ENCODE data around the gene EPN3. TPM values are rescaled to one million over a fixed set of nuclear protein-coding genes. Genes with fewer than 3 reads are reported as not detected.

EPN3 gene
- total RNA-seq, 1 donor from 2014 or later: 0.07 TPM

GRCh38 chr17:50565402-50566350 lies 33.1 kb downstream of the EPN3 start:
- no peak for DNase-seq (ENCODE audit: low read depth, low spot score)

- DNase-seq (ENCODE audit: low read depth, low spot score): no peak
Measured at GRCh38 chr17:50566886-50567285, 34.4 kb downstream of the EPN3 start.

- DNase-seq (ENCODE audit: low read depth, low spot score): no peak
Measured at GRCh38 chr17:50568659-50569058, 36.1 kb downstream of the EPN3 start.

DNA sequence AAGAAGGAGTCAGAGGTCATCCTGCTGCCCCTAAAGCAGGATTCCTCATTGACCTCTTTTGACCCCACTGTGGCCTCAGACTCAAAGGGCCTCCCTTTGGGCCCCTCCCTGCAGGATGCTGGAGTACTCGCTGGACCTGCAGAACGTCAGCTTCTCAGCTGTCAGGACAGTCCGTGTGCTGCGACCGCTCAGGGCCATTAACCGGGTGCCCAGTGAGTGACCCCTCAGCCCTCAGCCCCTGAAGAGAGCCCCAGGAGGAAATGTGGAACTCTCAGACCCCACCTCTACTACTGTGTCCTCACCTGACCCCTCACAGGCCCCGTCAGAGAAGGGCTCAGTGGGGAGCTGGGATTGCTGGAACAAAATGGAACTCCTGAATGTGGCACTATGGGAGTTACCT lies 37.1 kb downstream of the EPN3 start:
- DNase-seq (ENCODE audit: low read depth, low spot score): no peak

DNA sequence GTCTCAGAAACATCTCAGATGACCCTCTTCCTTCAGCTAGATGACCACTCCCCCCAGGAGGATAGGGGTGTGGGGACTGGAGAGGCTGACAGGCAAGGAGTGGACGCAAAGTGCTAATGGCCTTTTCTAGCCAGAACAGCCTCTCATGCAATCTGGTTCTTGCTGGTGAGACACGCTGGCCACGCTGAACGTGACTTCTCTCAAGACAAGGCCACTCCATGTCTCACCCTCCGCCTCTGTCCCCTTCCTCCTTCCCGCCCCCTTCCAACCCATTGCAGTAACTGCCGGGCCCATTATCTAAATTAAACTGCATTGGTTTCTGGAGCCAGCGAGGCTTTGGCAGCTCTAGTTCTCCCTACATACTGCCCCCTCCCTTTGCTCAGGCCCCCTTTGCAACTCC lies 37.5 kb downstream of the EPN3 start:
- no peak for DNase-seq (ENCODE audit: low read depth, low spot score)

DNA sequence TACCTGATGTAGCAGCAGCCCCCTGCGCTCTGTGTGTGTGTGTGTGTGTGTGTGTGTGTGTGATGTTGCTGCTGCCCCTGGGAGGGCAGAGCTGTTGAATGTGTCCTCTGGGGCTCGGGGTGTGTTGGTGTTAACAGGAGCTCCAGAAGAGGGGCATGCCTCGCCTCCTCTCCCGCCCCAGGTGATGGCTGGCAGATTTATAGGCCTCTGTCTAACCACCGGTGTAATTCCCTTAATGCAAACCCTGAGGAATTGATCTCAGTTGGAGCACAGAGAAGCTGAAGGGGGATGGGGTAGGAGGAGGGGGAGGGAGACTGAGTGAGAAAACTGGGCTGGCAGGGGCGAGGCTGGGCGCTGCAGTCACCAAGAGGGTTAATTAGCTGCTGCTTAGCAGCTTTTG lies 38.0 kb downstream of the EPN3 start:
- no peak for DNase-seq (ENCODE audit: low read depth, low spot score)

DNA sequence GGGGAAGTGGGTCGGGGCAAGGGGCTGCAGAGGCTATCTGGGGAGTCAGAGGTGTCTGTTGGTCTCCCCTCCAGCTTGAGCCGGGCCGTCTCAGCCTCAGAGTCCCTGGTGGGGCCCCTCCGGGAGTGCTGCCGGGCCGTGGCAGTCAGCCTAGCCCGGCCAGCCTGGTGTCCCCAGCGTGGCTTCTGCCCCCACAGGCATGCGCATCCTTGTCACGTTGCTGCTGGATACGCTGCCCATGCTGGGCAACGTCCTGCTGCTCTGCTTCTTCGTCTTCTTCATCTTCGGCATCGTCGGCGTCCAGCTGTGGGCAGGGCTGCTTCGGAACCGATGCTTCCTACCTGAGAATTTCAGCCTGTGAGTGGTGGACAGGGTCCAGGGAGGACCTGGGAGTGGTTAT lies 39.1 kb downstream of the EPN3 start:
- DNase-seq (ENCODE audit: low read depth, low spot score): no peak

- DNase-seq (ENCODE audit: low read depth, low spot score): no peak
Measured at GRCh38 chr17:50572541-50572940, 40.0 kb downstream of the EPN3 start.

- DNase-seq (ENCODE audit: low read depth, low spot score): no peak
Measured at GRCh38 chr17:50573866-50574611, 41.5 kb downstream of the EPN3 start.

- DNase-seq (ENCODE audit: low read depth, low spot score): no peak
Measured at GRCh38 chr17:50575581-50576210, 43.2 kb downstream of the EPN3 start.

DNA sequence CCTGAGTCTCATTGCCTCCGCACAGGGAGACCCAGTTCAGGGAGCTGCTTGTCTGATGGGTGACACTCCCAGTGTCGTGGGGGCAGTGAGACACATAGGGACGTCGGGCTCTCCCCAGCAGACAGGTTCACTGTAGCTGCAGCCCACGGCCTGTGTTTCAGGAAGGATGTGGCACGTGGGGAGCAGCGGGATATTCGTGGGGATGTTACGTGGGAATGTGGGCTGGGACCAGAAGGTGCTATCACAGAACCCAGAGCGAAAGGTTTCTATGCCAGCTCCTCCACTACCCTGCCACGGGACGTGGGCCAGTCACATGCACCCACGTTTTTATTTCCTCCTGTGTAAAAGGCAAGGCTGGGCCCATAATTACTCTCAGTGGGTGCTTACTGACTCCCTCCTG lies 44.3 kb downstream of the EPN3 start:
- no peak for DNase-seq (ENCODE audit: low read depth, low spot score)

- DNase-seq (ENCODE audit: low read depth, low spot score): no peak
Measured at GRCh38 chr17:50577451-50577954, 45.0 kb downstream of the EPN3 start.

GRCh38 chr17:50578173-50578572 lies 45.6 kb downstream of the EPN3 start:
- no peak for DNase-seq (ENCODE audit: low read depth, low spot score)

GRCh38 chr17:50579399-50579798 lies 46.9 kb downstream of the EPN3 start:
- DNase-seq (ENCODE audit: low read depth, low spot score): no peak

DNA sequence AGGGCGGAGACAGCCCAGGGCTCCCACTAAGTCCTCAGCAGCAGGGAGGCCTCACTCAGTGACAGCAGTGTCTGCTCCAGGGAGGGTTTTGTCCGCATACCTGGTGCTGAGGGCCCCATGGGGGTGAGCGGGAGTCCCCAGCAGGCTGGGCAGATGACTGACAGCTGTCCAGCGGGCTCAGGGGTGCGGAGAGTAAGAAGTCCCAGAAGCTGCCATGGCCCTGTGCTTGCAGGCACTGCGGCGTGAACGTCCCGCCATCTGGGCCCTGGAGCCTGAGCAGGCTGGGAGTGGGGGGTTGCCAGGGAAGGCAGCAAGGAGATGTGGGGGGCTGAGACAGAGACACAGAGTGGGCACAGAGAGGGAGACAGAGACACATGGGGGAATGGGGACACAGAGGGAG lies 48.1 kb downstream of the EPN3 start:
- no peak for DNase-seq (ENCODE audit: low read depth, low spot score)

- DNase-seq (ENCODE audit: low read depth, low spot score): no peak
Measured at GRCh38 chr17:50581316-50581715, 48.8 kb downstream of the EPN3 start.

- no peak for DNase-seq (ENCODE audit: low read depth, low spot score)
Measured at GRCh38 chr17:50582741-50583140, 50.2 kb downstream of the EPN3 start.

GRCh38 chr17:50583641-50584040 lies 51.1 kb downstream of the EPN3 start:
- no peak for DNase-seq (ENCODE audit: low read depth, low spot score)

DNA sequence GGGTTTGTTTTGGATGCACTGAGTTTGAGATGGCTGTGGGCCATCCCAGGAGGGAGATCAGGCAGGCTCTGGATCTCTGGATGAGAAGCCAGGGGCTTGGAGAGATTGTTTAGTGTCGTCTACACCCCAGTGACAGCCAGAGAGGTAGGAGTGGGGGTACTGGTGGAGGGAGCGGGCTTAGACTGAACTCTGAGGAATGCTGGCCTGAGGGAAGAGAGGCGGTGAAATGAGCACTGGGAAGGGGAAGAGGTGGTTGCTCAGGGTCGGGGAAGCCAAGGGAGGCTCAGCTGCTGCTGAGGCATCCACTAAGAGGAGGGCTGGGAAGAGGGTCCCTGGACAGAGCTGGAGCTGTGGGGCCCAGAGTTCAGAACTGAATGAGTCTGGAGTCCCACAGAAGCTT lies 51.6 kb downstream of the EPN3 start:
- DNase-seq (ENCODE audit: low read depth, low spot score): no peak

DNA sequence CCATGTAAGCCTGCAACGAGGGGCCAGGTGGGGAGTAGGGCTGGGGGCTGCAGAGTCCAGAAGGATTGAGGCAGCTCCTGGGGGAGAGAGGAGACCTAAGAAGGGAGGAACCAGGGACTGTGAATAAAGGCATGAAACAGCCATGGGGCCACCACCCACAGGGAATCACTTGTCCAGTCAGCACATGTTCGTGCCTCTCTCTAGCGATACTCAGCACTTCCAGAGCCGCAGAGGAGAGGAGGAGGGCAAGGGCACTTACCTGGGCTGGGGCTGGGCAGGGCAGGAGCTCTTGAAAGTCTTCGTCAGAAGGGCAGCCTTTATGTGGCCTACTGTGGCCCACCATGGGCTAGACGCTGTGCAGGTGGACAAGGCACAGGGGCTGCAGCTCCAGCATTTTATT lies 52.2 kb downstream of the EPN3 start:
- no peak for DNase-seq (ENCODE audit: low read depth, low spot score)

- no peak for DNase-seq (ENCODE audit: low read depth, low spot score)
Measured at GRCh38 chr17:50585346-50585745, 52.8 kb downstream of the EPN3 start.

GRCh38 chr17:50585891-50586290 lies 53.4 kb downstream of the EPN3 start:
- DNase-seq (ENCODE audit: low read depth, low spot score): no peak

Data from pulmonary artery endothelial cell (primary cell).